Measurements from ENCODE around the gene TPX2.
A peak's percentile ranks its signal among the peaks of the same experiment; 100 is the strongest.

The TPX2 gene

DNA sequence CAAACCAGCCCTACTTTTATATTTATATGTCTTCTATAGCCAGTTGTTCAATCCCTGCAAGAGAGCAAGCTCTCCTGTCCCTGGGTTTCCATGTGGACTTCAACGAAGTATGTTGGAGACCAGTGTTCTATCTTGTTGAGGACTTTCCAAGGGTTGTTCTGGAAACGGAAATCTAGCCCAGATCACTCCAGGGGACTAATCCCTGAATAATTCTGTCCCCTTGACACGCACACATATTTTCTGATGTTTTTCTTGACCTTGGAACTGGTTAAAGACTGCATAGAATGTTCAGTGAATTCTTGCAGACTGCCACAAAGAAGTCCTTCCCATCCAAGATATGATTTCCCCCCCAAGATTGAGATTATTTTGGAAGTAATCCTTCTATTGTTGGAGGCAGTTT, 70.6 kb downstream of the TPX2 start (continued):
- TF ChIP-seq, protein P1, sequence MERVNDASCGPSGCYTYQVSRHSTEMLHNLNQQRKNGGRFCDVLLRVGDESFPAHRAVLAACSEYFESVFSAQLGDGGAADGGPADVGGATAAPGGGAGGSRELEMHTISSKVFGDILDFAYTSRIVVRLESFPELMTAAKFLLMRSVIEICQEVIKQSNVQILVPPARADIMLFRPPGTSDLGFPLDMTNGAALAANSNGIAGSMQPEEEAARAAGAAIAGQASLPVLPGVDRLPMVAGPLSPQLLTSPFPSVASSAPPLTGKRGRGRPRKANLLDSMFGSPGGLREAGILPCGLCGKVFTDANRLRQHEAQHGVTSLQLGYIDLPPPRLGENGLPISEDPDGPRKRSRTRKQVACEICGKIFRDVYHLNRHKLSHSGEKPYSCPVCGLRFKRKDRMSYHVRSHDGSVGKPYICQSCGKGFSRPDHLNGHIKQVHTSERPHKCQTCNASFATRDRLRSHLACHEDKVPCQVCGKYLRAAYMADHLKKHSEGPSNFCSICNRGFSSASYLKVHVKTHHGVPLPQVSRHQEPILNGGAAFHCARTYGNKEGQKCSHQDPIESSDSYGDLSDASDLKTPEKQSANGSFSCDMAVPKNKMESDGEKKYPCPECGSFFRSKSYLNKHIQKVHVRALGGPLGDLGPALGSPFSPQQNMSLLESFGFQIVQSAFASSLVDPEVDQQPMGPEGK (CRISPR knock-in tag; IDR thresholded peaks at IDR 0.05; ENCODE audit: borderline replicate concordance), result no peak
- TF ChIP-seq ZNF565 (CRISPR knock-in tag; conservative IDR thresholded peaks at IDR 0.05; ENCODE audit: low read depth) (no peak), ZNF8 (CRISPR knock-in tag; IDR thresholded peaks at IDR 0.05) (no peak), CSDC2 (CRISPR knock-in tag; IDR thresholded peaks at IDR 0.05) (no peak)
- TF ChIP-seq, protein P2, sequence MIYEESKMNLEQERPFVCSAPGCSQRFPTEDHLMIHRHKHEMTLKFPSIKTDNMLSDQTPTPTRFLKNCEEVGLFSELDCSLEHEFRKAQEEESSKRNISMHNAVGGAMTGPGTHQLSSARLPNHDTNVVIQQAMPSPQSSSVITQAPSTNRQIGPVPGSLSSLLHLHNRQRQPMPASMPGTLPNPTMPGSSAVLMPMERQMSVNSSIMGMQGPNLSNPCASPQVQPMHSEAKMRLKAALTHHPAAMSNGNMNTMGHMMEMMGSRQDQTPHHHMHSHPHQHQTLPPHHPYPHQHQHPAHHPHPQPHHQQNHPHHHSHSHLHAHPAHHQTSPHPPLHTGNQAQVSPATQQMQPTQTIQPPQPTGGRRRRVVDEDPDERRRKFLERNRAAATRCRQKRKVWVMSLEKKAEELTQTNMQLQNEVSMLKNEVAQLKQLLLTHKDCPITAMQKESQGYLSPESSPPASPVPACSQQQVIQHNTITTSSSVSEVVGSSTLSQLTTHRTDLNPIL (CRISPR knock-in tag; IDR thresholded peaks at IDR 0.05; ENCODE audit: low read depth), result no peak

DNA sequence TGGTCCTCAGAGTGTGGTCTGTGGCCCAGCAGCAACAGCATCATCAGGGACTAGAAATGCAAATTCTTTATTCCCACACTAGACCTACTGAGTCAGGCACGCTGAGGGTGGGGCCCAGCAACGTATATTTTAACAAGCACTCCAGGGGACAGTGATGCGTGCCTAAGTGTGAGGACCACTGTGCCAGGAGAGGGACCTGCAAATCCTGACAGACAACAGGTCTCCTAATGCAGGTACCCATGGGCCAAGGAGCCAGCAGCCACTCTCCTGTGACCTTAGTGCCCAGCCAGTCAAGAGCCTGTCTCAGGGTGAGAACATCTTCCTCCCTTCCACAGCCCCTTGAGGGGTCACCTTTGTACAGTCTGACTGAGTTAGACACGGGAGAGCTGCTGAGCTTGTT, 72.1 kb downstream of the TPX2 start:
- TF ChIP-seq OSR1 (CRISPR knock-in tag; IDR thresholded peaks at IDR 0.05) (no peak), ZNF8 (CRISPR knock-in tag; IDR thresholded peaks at IDR 0.05) (no peak)
- ATAC-seq, result no peak

DNA sequence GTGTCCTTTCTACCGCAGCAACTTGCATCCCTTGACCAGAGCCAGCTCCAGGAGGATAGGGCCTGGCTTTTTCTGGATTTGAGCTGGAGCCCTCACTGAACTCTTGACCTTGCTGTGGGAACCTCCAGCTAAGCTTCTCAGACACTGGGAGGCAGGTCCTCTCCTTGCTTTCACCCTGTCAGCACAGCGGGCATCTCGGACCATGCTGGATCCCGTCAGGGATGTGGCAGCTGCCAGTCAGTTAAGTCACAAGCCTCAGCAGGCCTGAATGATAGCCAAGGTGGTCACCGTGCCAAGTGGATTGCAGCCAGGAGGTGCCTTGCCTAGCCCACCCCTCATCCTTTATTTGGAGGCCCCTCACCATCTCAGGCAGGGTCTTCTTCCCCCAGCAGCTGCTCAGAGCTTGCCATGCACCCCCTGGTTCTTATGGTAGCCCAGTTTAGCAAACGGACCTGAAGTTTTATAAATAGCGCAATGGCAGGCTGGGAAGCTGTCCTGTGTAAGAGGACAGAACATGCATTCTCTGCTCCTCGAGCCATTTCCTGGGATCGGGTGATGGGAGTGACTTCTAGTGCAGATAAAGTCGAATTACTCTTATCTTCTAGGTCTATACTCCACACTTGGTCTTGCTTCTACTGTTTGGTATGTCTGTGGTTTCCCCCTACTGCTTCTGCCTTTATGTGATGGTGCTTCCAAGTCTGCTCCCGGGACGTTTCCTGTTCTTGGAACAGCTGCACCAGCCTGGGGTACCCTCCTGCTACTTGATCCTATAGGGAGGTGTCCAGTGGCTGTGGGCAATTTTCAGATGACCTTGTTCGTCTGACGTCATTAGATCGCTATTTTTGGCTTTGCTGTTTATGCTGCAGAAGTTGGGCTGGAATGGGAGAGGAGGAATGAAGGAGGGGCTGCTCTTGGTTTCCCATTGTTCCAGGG, 73.0 kb downstream of the TPX2 start:
- ATAC-seq, result peak; percentile 42
- TF ChIP-seq ZNF70 (CRISPR knock-in tag; IDR thresholded peaks at IDR 0.05) (no peak), TCF4 (CRISPR knock-in tag; IDR thresholded peaks at IDR 0.05; ENCODE audit: borderline replicate concordance) (no peak), PPARA (CRISPR knock-in tag; IDR thresholded peaks at IDR 0.05; ENCODE audit: borderline replicate concordance) (no peak), ZC3H10 (CRISPR knock-in tag; IDR thresholded peaks at IDR 0.05) (no peak), ESRRG (CRISPR knock-in tag; IDR thresholded peaks at IDR 0.05) (no peak), ARNTL (CRISPR knock-in tag; IDR thresholded peaks at IDR 0.05; ENCODE audit: borderline replicate concordance, low read depth) (no peak), RARB (CRISPR knock-in tag; IDR thresholded peaks at IDR 0.05) (no peak), ZFP30 (CRISPR knock-in tag; IDR thresholded peaks at IDR 0.05) (no peak), SNAI2 (CRISPR knock-in tag; IDR thresholded peaks at IDR 0.05) (no peak), TOX (CRISPR knock-in tag; IDR thresholded peaks at IDR 0.05; ENCODE audit: borderline replicate concordance) (no peak), ISL1 (CRISPR knock-in tag; IDR thresholded peaks at IDR 0.05) (no peak), BACH2 (CRISPR knock-in tag; IDR thresholded peaks at IDR 0.05; ENCODE audit: borderline replicate concordance) (no peak)
- TF ChIP-seq, protein P1 (CRISPR knock-in tag; IDR thresholded peaks at IDR 0.05; ENCODE audit: borderline replicate concordance), result no peak
- TF ChIP-seq, protein P3, sequence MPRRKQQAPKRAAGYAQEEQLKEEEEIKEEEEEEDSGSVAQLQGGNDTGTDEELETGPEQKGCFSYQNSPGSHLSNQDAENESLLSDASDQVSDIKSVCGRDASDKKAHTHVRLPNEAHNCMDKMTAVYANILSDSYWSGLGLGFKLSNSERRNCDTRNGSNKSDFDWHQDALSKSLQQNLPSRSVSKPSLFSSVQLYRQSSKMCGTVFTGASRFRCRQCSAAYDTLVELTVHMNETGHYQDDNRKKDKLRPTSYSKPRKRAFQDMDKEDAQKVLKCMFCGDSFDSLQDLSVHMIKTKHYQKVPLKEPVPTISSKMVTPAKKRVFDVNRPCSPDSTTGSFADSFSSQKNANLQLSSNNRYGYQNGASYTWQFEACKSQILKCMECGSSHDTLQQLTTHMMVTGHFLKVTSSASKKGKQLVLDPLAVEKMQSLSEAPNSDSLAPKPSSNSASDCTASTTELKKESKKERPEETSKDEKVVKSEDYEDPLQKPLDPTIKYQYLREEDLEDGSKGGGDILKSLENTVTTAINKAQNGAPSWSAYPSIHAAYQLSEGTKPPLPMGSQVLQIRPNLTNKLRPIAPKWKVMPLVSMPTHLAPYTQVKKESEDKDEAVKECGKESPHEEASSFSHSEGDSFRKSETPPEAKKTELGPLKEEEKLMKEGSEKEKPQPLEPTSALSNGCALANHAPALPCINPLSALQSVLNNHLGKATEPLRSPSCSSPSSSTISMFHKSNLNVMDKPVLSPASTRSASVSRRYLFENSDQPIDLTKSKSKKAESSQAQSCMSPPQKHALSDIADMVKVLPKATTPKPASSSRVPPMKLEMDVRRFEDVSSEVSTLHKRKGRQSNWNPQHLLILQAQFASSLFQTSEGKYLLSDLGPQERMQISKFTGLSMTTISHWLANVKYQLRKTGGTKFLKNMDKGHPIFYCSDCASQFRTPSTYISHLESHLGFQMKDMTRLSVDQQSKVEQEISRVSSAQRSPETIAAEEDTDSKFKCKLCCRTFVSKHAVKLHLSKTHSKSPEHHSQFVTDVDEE (CRISPR knock-in tag; IDR thresholded peaks at IDR 0.05), result no peak

DNA sequence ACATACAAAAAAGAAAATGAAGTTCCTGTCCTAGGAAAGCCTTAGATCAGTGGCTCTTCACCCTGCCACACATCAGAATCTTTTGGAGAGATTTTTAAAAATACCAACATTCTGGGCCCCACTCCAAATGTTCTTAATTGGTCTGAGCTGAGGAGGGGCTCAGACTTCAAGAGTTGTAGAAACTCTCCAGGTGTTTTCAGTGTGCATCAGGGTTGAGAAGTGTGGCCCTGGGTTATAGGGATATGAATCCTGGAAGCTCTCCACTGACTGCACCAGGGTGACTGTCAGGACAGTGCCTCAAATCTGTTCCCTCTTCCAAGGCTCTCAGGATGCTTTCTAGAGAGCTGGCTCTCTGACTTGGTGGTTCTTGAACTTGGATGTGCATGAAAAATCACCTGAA, 74.5 kb downstream of the TPX2 start:
- no peak for ATAC-seq
- TF ChIP-seq TOX (CRISPR knock-in tag; IDR thresholded peaks at IDR 0.05; ENCODE audit: borderline replicate concordance) (no peak), ZNF8 (CRISPR knock-in tag; IDR thresholded peaks at IDR 0.05) (no peak), ZFP3 (CRISPR knock-in tag; IDR thresholded peaks at IDR 0.05) (no peak), CSDC2 (CRISPR knock-in tag; IDR thresholded peaks at IDR 0.05) (no peak), ZNF565 (CRISPR knock-in tag; conservative IDR thresholded peaks at IDR 0.05; ENCODE audit: low read depth) (no peak), BACH2 (CRISPR knock-in tag; IDR thresholded peaks at IDR 0.05; ENCODE audit: borderline replicate concordance) (no peak)
- TF ChIP-seq, protein P4, sequence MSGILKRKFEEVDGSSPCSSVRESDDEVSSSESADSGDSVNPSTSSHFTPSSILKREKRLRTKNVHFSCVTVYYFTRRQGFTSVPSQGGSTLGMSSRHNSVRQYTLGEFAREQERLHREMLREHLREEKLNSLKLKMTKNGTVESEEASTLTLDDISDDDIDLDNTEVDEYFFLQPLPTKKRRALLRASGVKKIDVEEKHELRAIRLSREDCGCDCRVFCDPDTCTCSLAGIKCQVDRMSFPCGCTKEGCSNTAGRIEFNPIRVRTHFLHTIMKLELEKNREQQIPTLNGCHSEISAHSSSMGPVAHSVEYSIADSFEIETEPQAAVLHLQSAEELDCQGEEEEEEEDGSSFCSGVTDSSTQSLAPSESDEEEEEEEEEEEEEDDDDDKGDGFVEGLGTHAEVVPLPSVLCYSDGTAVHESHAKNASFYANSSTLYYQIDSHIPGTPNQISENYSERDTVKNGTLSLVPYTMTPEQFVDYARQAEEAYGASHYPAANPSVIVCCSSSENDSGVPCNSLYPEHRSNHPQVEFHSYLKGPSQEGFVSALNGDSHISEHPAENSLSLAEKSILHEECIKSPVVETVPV (CRISPR knock-in tag; IDR thresholded peaks at IDR 0.05), result no peak
- TF ChIP-seq, protein P3 (CRISPR knock-in tag; IDR thresholded peaks at IDR 0.05), result no peak
